Mammary epithelial cell (primary cell): ENCODE measurements around the gene RTL10.

ENCODE experiments used
- EZH2 ChIP-seq: IDR thresholded peaks from 2 replicates; pipeline ENCODE4 v1.6.1; 2012; ENCODE audit warnings: low read length, inconsistent platforms, borderline replicate concordance
- TF ChIP-seq, protein P1 (sequence below), 2 donors: IDR thresholded peaks in 1 of 2; conservative IDR thresholded peaks in 1 of 2; 2 replicates each; pipeline ENCODE4 v1.5.1; 2011 to 2012; ENCODE audit warnings: inconsistent platforms in 2 of 2, low read length in 2 of 2, mild to moderate bottlenecking in 2 of 2, control low read depth in 1 of 2, low read depth in 1 of 2; ENCODE audit not compliant: insufficient read depth in 1 of 2; ENCODE audit errors: extremely low read depth in 1 of 2

DNA sequence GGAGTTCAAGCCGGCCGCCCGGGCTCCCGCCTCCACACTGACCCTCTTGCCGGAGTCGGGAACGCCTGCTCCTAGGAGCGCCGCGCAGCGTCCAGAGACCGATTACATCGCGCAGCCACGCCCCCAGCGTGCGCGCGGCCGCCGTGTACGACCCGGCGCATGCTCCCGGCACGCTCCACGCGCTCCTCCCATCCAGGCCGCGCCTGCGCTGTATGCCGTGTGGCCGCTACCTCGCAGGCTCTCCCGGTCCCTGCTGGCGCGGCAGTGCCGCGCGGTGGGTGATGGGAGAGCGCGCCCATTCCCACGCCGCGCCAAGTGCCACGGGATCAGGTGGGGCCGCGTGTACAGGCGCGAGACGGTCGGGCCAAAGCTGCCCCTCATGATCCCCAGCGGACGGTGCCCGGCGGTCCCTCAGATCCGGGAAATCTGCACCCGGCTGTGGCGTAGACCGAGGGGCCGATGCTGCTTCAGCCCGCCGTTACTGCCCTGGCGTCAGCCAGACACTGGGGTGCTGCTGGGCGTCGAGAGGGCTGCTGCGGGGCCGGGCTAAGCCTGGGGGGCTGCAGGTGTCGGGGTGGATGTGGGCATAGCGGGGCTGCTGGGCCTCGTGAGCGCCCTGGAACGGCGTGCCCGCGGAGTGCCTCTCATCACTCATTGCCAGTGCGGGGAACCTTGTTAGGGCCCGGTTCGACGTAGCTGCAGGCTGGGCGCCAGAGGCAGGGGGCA, at the start of gene RTL10, which contains the start of gene GNB1L:
- no peak for TF ChIP-seq EZH2
- TF ChIP-seq, protein P1, sequence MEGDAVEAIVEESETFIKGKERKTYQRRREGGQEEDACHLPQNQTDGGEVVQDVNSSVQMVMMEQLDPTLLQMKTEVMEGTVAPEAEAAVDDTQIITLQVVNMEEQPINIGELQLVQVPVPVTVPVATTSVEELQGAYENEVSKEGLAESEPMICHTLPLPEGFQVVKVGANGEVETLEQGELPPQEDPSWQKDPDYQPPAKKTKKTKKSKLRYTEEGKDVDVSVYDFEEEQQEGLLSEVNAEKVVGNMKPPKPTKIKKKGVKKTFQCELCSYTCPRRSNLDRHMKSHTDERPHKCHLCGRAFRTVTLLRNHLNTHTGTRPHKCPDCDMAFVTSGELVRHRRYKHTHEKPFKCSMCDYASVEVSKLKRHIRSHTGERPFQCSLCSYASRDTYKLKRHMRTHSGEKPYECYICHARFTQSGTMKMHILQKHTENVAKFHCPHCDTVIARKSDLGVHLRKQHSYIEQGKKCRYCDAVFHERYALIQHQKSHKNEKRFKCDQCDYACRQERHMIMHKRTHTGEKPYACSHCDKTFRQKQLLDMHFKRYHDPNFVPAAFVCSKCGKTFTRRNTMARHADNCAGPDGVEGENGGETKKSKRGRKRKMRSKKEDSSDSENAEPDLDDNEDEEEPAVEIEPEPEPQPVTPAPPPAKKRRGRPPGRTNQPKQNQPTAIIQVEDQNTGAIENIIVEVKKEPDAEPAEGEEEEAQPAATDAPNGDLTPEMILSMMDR (conservative IDR thresholded peaks at IDR 0.05 in 1 of 2, IDR thresholded peaks at IDR 0.05 in 1 of 2; ENCODE audit: extremely low read depth in 1 of 2, insufficient read depth in 1 of 2, low read depth in 1 of 2, low read length in 2 of 2): no peak
